GM21576 (cell line): ENCODE measurements around the gene FOXRED2.
"Not testable (repeated sequence)": the region's sequence is repeated elsewhere in the genome, so short reads cannot be mapped to it uniquely, and the experiment has no call there.

ENCODE experiments used
- ATAC-seq: cut with Tn5 transposase; IDR thresholded peaks from one replicate; pipeline ENCODE4 v1.9.1; 2021; ENCODE audit warnings: mild to moderate bottlenecking, moderate library complexity; ENCODE audit not compliant: unreplicated experiment

The FOXRED2 gene

GRCh38 chr22:36506637-36507517, at the start of gene FOXRED2:
FOXRED2 (minus strand) TSS chr22:36507040; CDS start chr22:36506422, 618 bp downstream.
- peak; percentile 54 for ATAC-seq

DNA sequence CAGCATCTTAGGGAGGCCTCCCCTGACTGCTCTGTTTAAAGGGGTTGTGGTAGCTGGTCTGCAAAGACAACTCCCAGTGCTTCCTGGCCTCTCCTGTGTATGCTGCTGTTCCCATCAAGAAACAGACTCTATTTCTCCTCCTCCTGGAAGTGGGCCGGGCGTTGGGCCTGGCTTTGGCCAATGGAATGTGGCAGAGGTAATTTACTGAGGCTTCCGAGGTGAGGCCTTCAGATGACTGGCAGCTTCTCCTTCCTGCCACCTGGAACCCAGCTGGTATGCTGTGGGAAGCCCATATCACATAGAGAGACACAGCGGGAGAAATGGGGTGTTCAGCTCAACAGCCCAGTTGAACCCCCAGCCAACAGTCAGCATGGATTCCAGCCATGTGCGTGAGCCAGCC, 47.3 kb upstream of the FOXRED2 start:
- ATAC-seq = no peak

GRCh38 chr22:36552289-36552688, 45.4 kb upstream of the FOXRED2 start:
- no peak for ATAC-seq

DNA sequence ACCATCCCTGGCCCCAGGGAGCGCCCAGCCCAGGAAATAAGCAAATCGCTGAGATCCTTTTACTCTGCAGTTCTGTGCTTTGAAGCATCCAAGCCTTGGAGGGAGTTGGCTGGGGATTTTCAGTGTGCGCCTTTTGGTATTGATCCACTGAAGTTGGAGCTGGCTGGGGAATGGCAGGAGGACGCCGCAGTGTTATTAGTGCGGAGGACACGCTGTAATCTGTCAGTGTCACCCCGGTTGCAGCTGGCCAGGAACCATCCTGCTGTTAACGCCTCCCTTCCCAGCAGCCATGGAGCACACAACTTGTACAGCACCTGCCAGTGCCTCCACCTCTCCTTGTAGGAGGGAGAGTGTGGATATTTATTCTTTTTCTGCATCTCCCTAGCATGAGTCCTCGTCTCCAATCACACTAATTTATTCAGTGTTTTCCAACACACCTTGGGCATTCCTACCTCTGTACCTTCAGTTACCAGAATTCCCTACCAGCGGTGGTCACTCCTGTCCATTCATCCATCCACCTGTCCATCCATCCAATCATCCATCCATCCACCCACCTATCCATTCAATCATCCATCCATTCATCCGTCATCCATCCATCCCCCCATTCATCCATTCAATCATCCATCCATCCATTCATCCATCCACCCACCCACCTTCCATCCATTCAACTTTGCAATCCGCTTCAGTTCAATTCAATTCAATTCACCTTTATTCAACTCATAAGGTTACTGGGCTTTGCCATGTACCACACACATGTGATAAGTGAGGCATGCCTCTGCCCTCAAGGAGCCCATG, 44.1 kb upstream of the FOXRED2 start:
- no peak for ATAC-seq

DNA sequence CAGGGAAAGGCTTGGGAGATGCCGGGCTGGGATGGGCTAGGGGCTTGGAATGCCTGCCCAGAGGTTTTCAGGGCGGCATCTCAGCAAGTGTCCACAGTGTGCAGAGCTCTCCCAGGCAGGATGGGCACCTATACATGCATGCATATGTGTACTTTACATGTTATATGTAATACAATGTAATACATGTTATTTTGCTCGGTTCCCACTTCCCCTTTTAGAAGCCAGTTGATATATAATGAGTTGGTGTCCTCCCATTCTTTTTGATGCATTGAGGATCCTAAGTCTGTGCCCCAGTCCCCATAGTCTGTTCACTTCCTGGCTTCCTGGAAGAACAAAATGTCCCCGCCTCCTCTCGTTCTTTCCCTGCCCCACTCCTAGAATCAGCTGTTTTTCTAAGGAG, 42.2 kb upstream of the FOXRED2 start:
- no peak for ATAC-seq

DNA sequence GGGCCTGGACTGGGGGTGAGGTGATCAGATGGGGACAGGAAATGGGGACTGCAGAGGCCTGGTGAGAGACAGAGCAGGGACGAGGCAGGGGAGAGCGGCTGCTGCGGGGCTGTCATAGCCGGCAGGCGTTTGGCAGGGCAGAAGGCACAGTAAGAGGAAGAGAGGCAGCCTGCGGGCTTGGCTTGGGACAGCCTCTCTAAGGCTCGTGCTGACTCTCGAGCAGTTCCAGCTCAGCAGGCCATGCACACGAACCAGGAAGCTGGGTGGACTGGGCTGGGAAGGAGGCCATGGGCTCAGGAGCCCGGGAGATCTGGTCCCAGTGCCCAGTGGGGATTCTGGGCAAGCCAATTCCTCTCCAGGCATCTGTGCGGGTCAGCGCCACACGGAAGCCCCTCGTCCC, 41.8 kb upstream of the FOXRED2 start:
- no peak for ATAC-seq

GRCh38 chr22:36546932-36547331, 40.1 kb upstream of the FOXRED2 start:
- no peak for ATAC-seq

GRCh38 chr22:36546092-36546804, 39.4 kb upstream of the FOXRED2 start:
- no peak for ATAC-seq

DNA sequence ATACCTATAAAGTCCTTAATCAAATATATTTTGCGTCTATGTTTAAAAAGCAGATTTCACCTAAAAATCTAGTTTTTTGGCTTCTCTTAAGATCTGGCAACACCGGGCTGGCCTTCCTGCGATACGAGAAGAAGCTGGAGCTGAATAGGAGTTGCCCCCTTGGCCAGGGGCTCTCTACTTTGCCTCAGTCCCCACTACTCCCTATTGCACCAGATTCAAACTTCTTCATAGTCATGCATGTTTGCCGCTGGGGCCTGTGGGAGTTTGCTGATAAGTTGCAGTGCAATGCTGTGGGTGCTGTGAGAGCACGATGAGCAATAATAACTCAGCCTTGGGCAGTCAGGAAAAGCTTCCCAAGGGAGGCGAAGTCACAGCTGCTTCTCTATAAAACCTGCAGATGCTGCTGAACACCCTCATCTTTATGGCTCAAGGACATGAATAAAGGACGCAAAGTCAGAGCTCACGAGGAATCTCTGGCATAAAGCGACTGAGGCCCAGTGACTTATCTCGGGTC, 37.3 kb upstream of the FOXRED2 start:
- ATAC-seq = no peak

DNA sequence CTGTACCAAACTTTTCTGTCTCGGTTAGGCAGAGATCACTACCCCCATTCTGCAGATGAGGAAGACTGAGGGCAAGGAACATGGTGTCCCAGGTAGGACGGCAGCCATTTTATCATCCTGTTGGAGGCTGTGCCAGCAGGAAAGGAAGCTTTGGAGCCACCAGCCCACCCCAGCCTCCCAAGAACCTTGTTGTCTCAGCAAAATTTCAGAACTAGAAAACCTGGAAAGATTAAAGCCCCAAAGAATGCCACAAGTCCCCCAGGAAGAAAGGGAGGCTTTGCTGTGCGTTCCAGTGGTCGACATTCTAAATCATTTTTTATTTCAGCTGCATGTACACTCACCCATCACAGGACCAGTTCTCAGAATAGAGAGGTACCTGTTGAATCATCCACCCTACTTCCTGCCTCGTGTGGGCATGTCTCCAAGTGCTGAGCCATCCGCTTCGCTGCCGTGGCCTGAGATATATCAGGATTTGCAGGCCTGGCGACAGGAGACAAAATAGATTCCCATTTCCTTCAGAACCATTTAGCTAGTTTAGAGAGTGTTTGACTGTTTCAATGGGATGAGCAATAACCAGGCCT, 35.1 kb upstream of the FOXRED2 start:
- no peak for ATAC-seq

GRCh38 chr22:36540867-36541642, 34.2 kb upstream of the FOXRED2 start:
- no peak for ATAC-seq

GRCh38 chr22:36538529-36538928, 31.7 kb upstream of the FOXRED2 start:
- no peak for ATAC-seq

DNA sequence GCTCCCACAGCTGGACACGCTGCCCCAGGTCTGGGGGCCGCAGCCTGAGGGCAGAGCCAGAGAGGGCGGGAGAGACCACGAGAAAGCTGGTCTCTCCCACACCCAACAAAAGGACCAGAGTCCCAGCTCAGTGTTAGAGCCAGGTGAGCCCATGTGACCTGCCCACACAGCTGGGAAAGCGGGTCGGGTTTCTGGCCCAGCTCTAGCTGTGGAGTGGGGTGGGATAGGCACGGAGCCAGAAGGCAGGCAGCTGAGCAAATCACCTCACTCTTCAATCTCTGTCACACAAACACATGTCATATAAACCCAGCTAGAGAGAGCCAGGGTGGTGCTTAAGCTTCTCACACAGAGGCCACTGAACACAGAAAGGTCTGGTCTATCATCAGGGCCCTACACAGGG, 29.9 kb upstream of the FOXRED2 start:
- ATAC-seq = no peak

- ATAC-seq = not testable (repeated sequence)
Observed at GRCh38 chr22:36533320-36533719, 26.5 kb upstream of the FOXRED2 start.

DNA sequence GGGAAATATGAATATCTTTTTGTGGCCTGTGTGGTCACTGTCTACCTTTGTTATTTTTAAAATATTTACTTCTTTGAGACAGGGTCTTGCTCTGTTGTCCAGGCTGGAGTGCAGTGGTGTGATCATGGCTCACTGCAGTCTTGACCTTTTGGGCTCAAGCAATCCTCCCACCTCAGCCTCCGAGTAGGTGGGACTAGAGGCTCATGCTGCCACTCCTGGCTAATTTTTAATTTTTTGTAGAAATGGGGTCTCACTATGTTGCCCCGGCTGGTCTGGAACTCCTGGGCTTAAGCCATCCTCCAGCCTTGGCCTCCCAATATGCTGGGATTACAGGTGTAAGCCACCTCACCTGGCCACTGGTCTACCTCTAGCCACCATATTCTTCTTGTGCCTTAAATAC, 25.6 kb upstream of the FOXRED2 start:
- no peak for ATAC-seq

GRCh38 chr22:36528795-36529751, 22.2 kb upstream of the FOXRED2 start, which contains the start of gene EIF3D:
EIF3D (minus strand) TSS chr22:36529166; CDS start chr22:36526121, 3,045 bp downstream.
- ATAC-seq = peak; percentile 88

- ATAC-seq = no peak
Observed at GRCh38 chr22:36528341-36528740, 21.5 kb upstream of the FOXRED2 start.

GRCh38 chr22:36522662-36523061, 15.8 kb upstream of the FOXRED2 start:
- ATAC-seq = no peak

DNA sequence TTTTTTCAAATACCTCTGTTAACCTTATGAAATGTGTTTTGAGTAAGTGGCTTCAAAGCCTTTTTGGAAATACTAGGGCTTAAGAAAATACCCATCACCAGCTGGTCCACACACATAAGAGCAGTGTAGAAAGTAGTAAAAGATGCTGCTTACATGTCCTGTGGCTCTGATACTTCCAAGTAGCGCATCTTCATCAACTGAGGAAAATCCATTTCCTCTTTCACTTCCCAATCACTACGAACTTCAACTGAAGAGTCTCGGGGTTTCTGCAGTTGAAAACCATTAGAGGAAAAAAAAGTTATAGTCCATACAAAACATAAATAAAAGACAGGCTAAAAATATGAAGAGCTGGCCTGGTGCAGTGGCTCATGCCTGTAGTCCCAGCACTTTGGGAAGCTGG, 13.6 kb upstream of the FOXRED2 start:
- no peak for ATAC-seq
